Measurements from ENCODE around the gene WDR18. TPM values are rescaled to one million over a fixed set of nuclear protein-coding genes. Genes with fewer than 3 reads are reported as not detected.

The WDR18 gene
- total RNA-seq, 1 experiment from 2014 or later, result 96.8 TPM

DNA sequence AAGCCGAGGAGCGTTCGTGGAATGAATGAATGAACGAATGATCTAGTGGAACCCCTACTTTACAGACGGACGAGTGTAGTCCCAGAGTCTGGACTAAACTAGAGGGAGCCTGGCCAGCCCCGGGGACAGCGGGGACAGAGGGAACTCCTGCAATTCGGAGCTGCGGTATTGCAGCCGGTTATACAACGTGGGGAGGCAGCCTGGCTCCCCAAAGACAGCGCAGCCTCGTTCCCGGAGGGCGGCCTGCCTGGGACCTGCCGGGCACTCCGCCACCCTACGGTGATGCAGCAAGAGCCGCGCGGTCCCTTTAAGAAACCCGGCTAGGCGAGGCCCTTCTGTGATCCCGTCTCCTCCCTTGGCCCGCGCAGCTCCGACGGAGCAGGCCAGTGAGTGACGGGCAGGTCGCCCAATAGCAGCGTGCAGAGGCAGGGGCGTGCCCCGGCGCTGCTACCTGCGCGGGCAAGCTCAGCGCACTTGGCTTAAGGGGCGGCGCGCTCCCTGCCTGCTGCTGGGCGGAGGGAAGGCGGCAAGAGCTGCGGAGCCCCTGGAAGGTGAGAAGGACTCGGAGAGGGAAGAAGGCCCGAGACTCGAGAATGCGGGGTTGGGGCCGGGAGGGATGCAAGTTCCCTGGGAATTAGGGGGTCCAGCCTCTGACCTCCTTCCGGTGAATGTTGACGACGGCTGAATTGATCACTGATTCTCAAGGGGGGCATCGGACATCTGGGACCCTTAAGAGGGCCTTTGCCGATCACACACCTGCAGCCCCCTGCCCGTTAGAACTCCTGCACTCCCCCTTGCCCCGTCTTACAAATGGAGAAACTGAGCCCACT lies 55.7 kb downstream of the WDR18 start, which contains the start of gene ABCA7:
Gene ABCA7 (plus strand): TSS at position 462 of the 830 bp plus-strand sequence. CDS start 1,255 bp downstream, outside the sequence.
- DNase-seq, result peak; percentile 98 to 99
- H3K27ac Mint-ChIP-seq (ENCODE audit: unreplicated experiment), result peak within 1 kb of the TSS; percentile 91
- CTCF ChIA-PET, result interaction anchor here (0.5 to 0.8 kb wide), 2 partner anchors 21 to 25 kb away, joined by 3 to 4 read pairs; no protein-coding TSS in a partner anchor
- peaks cover 10% of the 10 kb centered on the region for H3K4me1 ChIP-seq
- BruUV-seq (replicated peaks), result no TSS peak
- intact Hi-C loops (cut with micrococcal nuclease; ENCODE audit: unreplicated experiment), result loop anchor here (1.0 to 2.0 kb wide), 2 partner anchors 12 to 19 kb away; partner anchors contain the start of genes RNU6-2 and TMEM259
- POLR2A ChIA-PET, result interaction anchor here (0.5 to 2.4 kb wide), 8 partner anchors 11 to 229 kb away, joined by 3 to 21 read pairs (median 6); partner anchors contain the start of genes CIRBP, CNN2 and RNU6-2
- H3K4me1 Mint-ChIP-seq (ENCODE audit: low read depth, unreplicated experiment), result no peaks in the 10 kb centered on the region
- H3K36me3 Mint-ChIP-seq (ENCODE audit: insufficient read depth, unreplicated experiment), result peaks cover 67% of the 10 kb centered on the region
- no peaks in the 10 kb centered on the region for H3K9me3 ChIP-seq
- no peaks in the 10 kb centered on the region for H3K27me3 Mint-ChIP-seq (ENCODE audit: insufficient read depth, unreplicated experiment)
- H3K4me3 Mint-ChIP-seq (ENCODE audit: unreplicated experiment), result peak within 1 kb of the TSS; percentile 91
- no peaks in the 10 kb centered on the region for H3K27me3 ChIP-seq (replicated peaks; ENCODE audit: control insufficient read depth, insufficient read depth, low read length)
- H3K4me3 ChIP-seq (ENCODE audit: low read depth, low read length), result peak within 1 kb of the TSS; percentile 78
- no peaks in the 10 kb centered on the region for H3K9me3 Mint-ChIP-seq (ENCODE audit: unreplicated experiment)
- TF ChIP-seq, protein P1, sequence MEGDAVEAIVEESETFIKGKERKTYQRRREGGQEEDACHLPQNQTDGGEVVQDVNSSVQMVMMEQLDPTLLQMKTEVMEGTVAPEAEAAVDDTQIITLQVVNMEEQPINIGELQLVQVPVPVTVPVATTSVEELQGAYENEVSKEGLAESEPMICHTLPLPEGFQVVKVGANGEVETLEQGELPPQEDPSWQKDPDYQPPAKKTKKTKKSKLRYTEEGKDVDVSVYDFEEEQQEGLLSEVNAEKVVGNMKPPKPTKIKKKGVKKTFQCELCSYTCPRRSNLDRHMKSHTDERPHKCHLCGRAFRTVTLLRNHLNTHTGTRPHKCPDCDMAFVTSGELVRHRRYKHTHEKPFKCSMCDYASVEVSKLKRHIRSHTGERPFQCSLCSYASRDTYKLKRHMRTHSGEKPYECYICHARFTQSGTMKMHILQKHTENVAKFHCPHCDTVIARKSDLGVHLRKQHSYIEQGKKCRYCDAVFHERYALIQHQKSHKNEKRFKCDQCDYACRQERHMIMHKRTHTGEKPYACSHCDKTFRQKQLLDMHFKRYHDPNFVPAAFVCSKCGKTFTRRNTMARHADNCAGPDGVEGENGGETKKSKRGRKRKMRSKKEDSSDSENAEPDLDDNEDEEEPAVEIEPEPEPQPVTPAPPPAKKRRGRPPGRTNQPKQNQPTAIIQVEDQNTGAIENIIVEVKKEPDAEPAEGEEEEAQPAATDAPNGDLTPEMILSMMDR (IDR thresholded peaks at IDR 0.05; ENCODE audit: insufficient read depth in 1 of 2, low read depth in 1 of 2, low read length in 1 of 2, severe bottlenecking in 1 of 2, unreplicated experiment in 1 of 2), result no peak
- H3K36me3 ChIP-seq (ENCODE audit: control insufficient read depth, insufficient read depth, low read length), result peaks cover 2% of the 10 kb centered on the region

DNA sequence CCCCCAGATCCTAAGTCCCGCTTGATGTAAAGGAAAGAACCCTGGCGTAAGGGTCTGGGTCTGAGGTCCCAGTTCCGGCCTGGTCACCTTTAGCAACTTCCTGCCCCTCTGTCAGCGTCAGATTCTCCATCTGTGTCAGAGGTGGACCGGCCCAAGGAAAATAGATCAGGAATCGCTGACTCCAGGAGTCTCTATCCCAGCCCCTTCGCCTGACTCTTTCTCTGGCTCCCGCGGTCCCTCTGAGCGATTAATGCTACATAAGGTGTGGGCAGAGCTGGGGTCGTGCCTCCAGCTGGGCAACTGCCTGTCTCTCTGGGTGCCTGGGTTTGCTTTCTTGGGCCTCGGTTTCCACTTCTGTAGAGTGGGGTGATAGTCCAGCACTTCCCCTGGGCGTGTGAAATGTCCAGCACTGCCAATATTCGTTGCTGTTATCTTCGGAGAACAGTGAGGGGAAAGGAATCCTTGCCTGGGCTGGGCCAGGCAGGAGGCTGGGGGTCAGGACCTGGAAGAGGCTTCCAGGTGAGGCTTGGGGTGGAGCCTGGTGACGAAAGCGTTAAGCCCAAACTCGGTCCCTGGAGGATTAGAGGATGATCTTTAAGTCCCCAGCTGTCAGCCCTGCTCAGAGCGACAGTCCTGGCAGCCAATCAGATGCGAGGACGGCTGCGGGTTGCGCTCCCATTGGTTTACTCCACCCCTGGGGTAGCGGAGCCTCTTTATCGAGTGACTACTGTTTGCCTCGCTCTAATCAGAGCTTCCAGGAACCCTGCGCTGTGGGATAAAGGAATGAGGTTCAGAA lies 56.5 kb downstream of the WDR18 start:
- DNase-seq, result peak; percentile 94 to 98
- H3K9me3 Mint-ChIP-seq (ENCODE audit: unreplicated experiment), result no peaks in the 10 kb centered on the region
- no peaks in the 10 kb centered on the region for H3K4me1 Mint-ChIP-seq (ENCODE audit: low read depth, unreplicated experiment)
- H3K27ac Mint-ChIP-seq (ENCODE audit: unreplicated experiment), result peak overlapping the region; percentile 91
- peaks cover 10% of the 10 kb centered on the region for H3K4me1 ChIP-seq
- H3K9me3 ChIP-seq, result no peaks in the 10 kb centered on the region
- intact Hi-C loops (cut with micrococcal nuclease; ENCODE audit: unreplicated experiment), result loop anchor here (1.0 to 2.0 kb wide), 3 partner anchors 12 to 24 kb away; partner anchors contain the start of genes RNU6-2 and TMEM259
- H3K27me3 Mint-ChIP-seq (ENCODE audit: insufficient read depth, unreplicated experiment), result no peaks in the 10 kb centered on the region
- H3K36me3 Mint-ChIP-seq (ENCODE audit: insufficient read depth, unreplicated experiment), result peaks cover 66% of the 10 kb centered on the region
- TSS peak; percentile 12 for BruUV-seq (replicated peaks)
- H3K27me3 ChIP-seq (replicated peaks; ENCODE audit: control insufficient read depth, insufficient read depth, low read length), result no peaks in the 10 kb centered on the region
- ChIA-PET POLR2A (interaction anchor here (1.0 to 2.4 kb wide), 8 partner anchors 12 to 229 kb away, joined by 3 to 21 read pairs (median 6); partner anchors contain the start of genes CIRBP, CNN2 and RNU6-2), CTCF (interaction anchor here (0.5 to 0.6 kb wide), 3 partner anchors 22 to 136 kb away, joined by 3 read pairs; no protein-coding TSS in a partner anchor)
- H3K36me3 ChIP-seq (ENCODE audit: control insufficient read depth, insufficient read depth, low read length), result peaks cover 2% of the 10 kb centered on the region
- peak overlapping the region; percentile 78 for H3K4me3 ChIP-seq (ENCODE audit: low read depth, low read length)
- TF ChIP-seq, protein P1 (IDR thresholded peaks at IDR 0.05; ENCODE audit: insufficient read depth in 1 of 2, low read depth in 1 of 2, low read length in 1 of 2, severe bottlenecking in 1 of 2, unreplicated experiment in 1 of 2), result no peak
- peak overlapping the region; percentile 91 for H3K4me3 Mint-ChIP-seq (ENCODE audit: unreplicated experiment)
